H9 (cell line): ENCODE results near the gene LRIT3. TPM values are rescaled to one million over a fixed set of nuclear protein-coding genes. Genes with fewer than 3 reads are reported as not detected.

Experiments
- DNase-seq: peaks from one replicate; pipeline ENCODE4 v3.0.0-alpha.2; 2017
- H2AFZ ChIP-seq: one replicate; pipeline ENCODE4 v1.6.1; 2013; ENCODE audit warnings: mild to moderate bottlenecking, low read length, control low read depth, moderate library complexity
- H2AK5ac ChIP-seq: 2 replicates; pipeline ENCODE4 v1.6.1; 2013; ENCODE audit warnings: low read length, control low read depth, mixed read lengths; ENCODE audit not compliant: insufficient read length
- H2BK120ac ChIP-seq: one replicate; pipeline ENCODE4 v1.6.1; 2013; ENCODE audit warnings: low read depth, mild to moderate bottlenecking, low read length, control low read depth, inconsistent platforms; ENCODE audit not compliant: poor library complexity, severe bottlenecking
- H2BK12ac ChIP-seq: 2 replicates; pipeline ENCODE4 v1.6.1; 2013; ENCODE audit warnings: low read length, control low read depth, mixed read lengths, low read depth; ENCODE audit not compliant: insufficient read length
- H2BK15ac ChIP-seq: 2 replicates; pipeline ENCODE4 v1.6.1; 2013; ENCODE audit warnings: low read depth, low read length, control low read depth
- H2BK20ac ChIP-seq: one replicate; pipeline ENCODE4 v1.6.1; 2013; ENCODE audit warnings: low read depth, mild to moderate bottlenecking, low read length, control low read depth, inconsistent platforms; ENCODE audit not compliant: poor library complexity, severe bottlenecking
- H2BK5ac ChIP-seq: 2 replicates; pipeline ENCODE4 v1.6.1; 2013; ENCODE audit warnings: low read length, control low read depth, mixed read lengths; ENCODE audit not compliant: insufficient read length
- H3K14ac ChIP-seq: 2 replicates; pipeline ENCODE4 v1.6.1; 2013; ENCODE audit warnings: low read length, control low read depth; ENCODE audit not compliant: insufficient read depth
- H3K18ac ChIP-seq: 2 replicates; pipeline ENCODE4 v1.6.1; 2013; ENCODE audit warnings: low read depth, mild to moderate bottlenecking, mixed read lengths, low read length, control low read depth; ENCODE audit not compliant: insufficient read length
- H3K23ac ChIP-seq: 2 replicates; pipeline ENCODE4 v1.6.1; 2013; ENCODE audit warnings: low read length, control low read depth, mixed read lengths, low read depth; ENCODE audit not compliant: insufficient read length
- H3K23me2 ChIP-seq: 2 replicates; pipeline ENCODE4 v1.6.1; 2013; ENCODE audit warnings: low read depth, mild to moderate bottlenecking, mixed read lengths, low read length, control low read depth; ENCODE audit not compliant: insufficient read length, poor library complexity, severe bottlenecking
- H3K27ac ChIP-seq: 2 replicates; pipeline ENCODE4 v1.5.1; 2013; ENCODE audit warnings: low read length, control low read depth, mixed read lengths, low read depth; ENCODE audit not compliant: insufficient read length
- H3K27me3 ChIP-seq: 2 replicates; pipeline ENCODE4 v1.6.1; 2013; ENCODE audit warnings: low read length, control low read depth, inconsistent platforms; ENCODE audit not compliant: insufficient read depth
- H3K4ac ChIP-seq: 2 replicates; pipeline ENCODE4 v1.6.1; 2013; ENCODE audit warnings: low read depth, mild to moderate bottlenecking, control low read depth, inconsistent platforms, low read length, moderate library complexity
- H3K4me1 ChIP-seq: 2 replicates; pipeline ENCODE4 v1.6.1; 2013; ENCODE audit warnings: low read length, control low read depth, inconsistent platforms; ENCODE audit not compliant: insufficient read depth
- H3K4me2 ChIP-seq: 2 replicates; pipeline ENCODE4 v1.6.1; 2013; ENCODE audit warnings: low read length, control low read depth, mixed read lengths; ENCODE audit not compliant: insufficient read length, insufficient read depth
- H3K56ac ChIP-seq: 2 replicates; pipeline ENCODE4 v1.6.1; 2013; ENCODE audit warnings: low read depth, mild to moderate bottlenecking, mixed read lengths, low read length, control low read depth; ENCODE audit not compliant: insufficient read length
- H3K79me1 ChIP-seq: 2 replicates; pipeline ENCODE4 v1.6.1; 2013; ENCODE audit warnings: low read depth, mild to moderate bottlenecking, moderate library complexity, low read length, control low read depth, inconsistent platforms; ENCODE audit not compliant: insufficient read depth, poor library complexity, severe bottlenecking
- H3K79me2 ChIP-seq: 2 replicates; pipeline ENCODE4 v1.6.1; 2013; ENCODE audit warnings: low read length, control low read depth, inconsistent platforms; ENCODE audit not compliant: insufficient read depth
- H3K9ac ChIP-seq: 2 replicates; pipeline ENCODE4 v1.6.1; 2013; ENCODE audit warnings: low read length, control low read depth, mixed read lengths; ENCODE audit not compliant: insufficient read length; ENCODE audit errors: extremely low read depth
- H3K9me3 ChIP-seq: one replicate; pipeline ENCODE4 v1.6.1; 2013; ENCODE audit warnings: low read depth, low read length, inconsistent platforms; ENCODE audit not compliant: control insufficient read depth
- H3T11ph ChIP-seq: one replicate; pipeline ENCODE4 v1.6.1; 2013; ENCODE audit warnings: mild to moderate bottlenecking, low read length, control low read depth, inconsistent platforms
- H4K20me1 ChIP-seq: one replicate; pipeline ENCODE4 v1.6.1; 2013; ENCODE audit not compliant: control insufficient read depth, insufficient read length, insufficient read depth
- H4K5ac ChIP-seq: 2 replicates; pipeline ENCODE4 v1.6.1; 2013; ENCODE audit warnings: low read depth, mild to moderate bottlenecking, mixed read lengths, low read length, control low read depth; ENCODE audit not compliant: insufficient read length
- H4K8ac ChIP-seq: replicated peaks from 2 replicates; pipeline ENCODE4 v1.6.1; 2013; ENCODE audit warnings: low read length, control low read depth, mixed read lengths, low read depth; ENCODE audit not compliant: insufficient read length
- H4K91ac ChIP-seq: 2 replicates; pipeline ENCODE4 v1.6.1; 2013; ENCODE audit warnings: low read depth, mild to moderate bottlenecking, moderate library complexity, mixed read lengths, low read length, control low read depth; ENCODE audit not compliant: insufficient read length
- H3K27ac Mint-ChIP-seq, 3 experiments: 2 replicates in 2 of 3; 3 replicates in 1 of 3; pipeline ENCODE4 v1.8.0; 2020 to 2021; ENCODE audit warnings: mixed read lengths in 3 of 3, mild to moderate bottlenecking in 1 of 3, moderate library complexity in 1 of 3
- H3K27me3 Mint-ChIP-seq: 2 replicates; pipeline ENCODE4 v1.8.0; 2021; ENCODE audit warnings: low read depth, mild to moderate bottlenecking, moderate library complexity, mixed read lengths
- H3K36me3 Mint-ChIP-seq, 3 experiments: 2 replicates in 2 of 3; 3 replicates in 1 of 3; pipeline ENCODE4 v1.8.0; 2020 to 2021; ENCODE audit warnings: low read depth in 3 of 3, mixed read lengths in 3 of 3; ENCODE audit not compliant: insufficient read depth in 1 of 3
- H3K4me1 Mint-ChIP-seq, 2 experiments: 2 replicates each; pipeline ENCODE4 v1.8.0; 2020; ENCODE audit warnings: mixed read lengths in 2 of 2
- H3K4me3 Mint-ChIP-seq, 2 experiments: 2 replicates in 1 of 2; 3 replicates in 1 of 2; pipeline ENCODE4 v1.8.0; 2020 to 2021; ENCODE audit warnings: mild to moderate bottlenecking in 2 of 2, mixed read lengths in 2 of 2, moderate library complexity in 1 of 2
- H3K9me3 Mint-ChIP-seq, 2 experiments: 2 replicates in 1 of 2; 3 replicates in 1 of 2; pipeline ENCODE4 v1.8.0; 2020; ENCODE audit warnings: mild to moderate bottlenecking in 2 of 2, mixed read lengths in 2 of 2, moderate library complexity in 1 of 2
- CTCF ChIP-seq: fragments of 200-600 bp; sonication (generic); conservative IDR thresholded peaks from 3 replicates; pipeline ENCODE4 v1.8.0; 2021; ENCODE audit warnings: antibody characterized with exemption, mild to moderate bottlenecking
- WGBS: extraction: QIAGEN DNeasy Blood & Tissue Kit; methylation state at CpG from one replicate; pipeline ENCODE4 v1.1.7; 2013; ENCODE audit warnings: missing lambda C conversion rate, low lambda C conversion rate, mixed read lengths; ENCODE audit not compliant: insufficient read length; ENCODE audit errors: extremely low coverage; 5-methylcytosine and 5-hydroxymethylcytosine counted together
- total RNA-seq: library from RNA; stranded (reverse); gene quantifications from 2 replicates; pipeline ENCODE4 v1.2.1, GENCODE V29; 2021

LRIT3 gene
- total RNA-seq, 1 experiment from 2014 or later = 0.07 TPM

- H3K27ac Mint-ChIP-seq = no peak overlapping the region
- H3K36me3 Mint-ChIP-seq = peaks cover 0 to 5% (median 0%) of the 10 kb centered on the region in 3 experiments; a peak in 2 of 7 replicates
- Histone ChIP-seq H2BK20ac (no peak overlapping the region), H2AK5ac (no peak overlapping the region), H4K8ac (no peak overlapping the region), H4K91ac (no peak overlapping the region), H3K9ac (no peak overlapping the region), H3T11ph (no peak overlapping the region), H3K27me3 (no peaks in the 10 kb centered on the region), H2AFZ (no peak overlapping the region), H2BK12ac (no peak overlapping the region), H3K4me1 (no peaks in the 10 kb centered on the region), H4K5ac (no peak overlapping the region), H4K20me1 (no peaks in the 10 kb centered on the region), H3K79me2 (no peaks in the 10 kb centered on the region), H3K4me2 (no peak overlapping the region), H2BK15ac (no peak overlapping the region), H3K18ac (no peak overlapping the region), H3K56ac (no peak overlapping the region), H2BK5ac (no peak overlapping the region), H3K14ac (no peak overlapping the region), H3K23ac (no peak overlapping the region), H3K23me2 (peaks cover under 1% of the 10 kb centered on the region), H3K4ac (no peak overlapping the region), H3K9me3 (no peaks in the 10 kb centered on the region), H2BK120ac (no peak overlapping the region), H3K79me1 (no peaks in the 10 kb centered on the region), H3K27ac (no peak overlapping the region)
- no peak overlapping the region for H3K4me3 Mint-ChIP-seq
- no CpG with 5 or more reads among the region's 11 CpGs for WGBS
- TF ChIP-seq CTCF = no peak
- no peaks in the 10 kb centered on the region; the same call in 1 of the 2 replicates for H3K27me3 Mint-ChIP-seq
- H3K4me1 Mint-ChIP-seq = no peaks in the 10 kb centered on the region
- peaks cover 0 to 3% of the 10 kb centered on the region in 2 experiments; a peak in 2 of 5 replicates for H3K9me3 Mint-ChIP-seq
- DNase-seq = no peak
Observed at GRCh38 chr4:109873791-109874514, 26.0 kb downstream of the LRIT3 start.
